Kidney glomerular epithelial cell (primary cell): ENCODE data around the gene C11orf42.

ENCODE experiments used
- DNase-seq: peaks from one replicate; lab custom pipeline; 2025; lab: John Stamatoyannopoulos, UW

C11orf42 gene

GRCh38 chr11:6205366-6205765 is at the start of gene C11orf42:
C11orf42 (plus strand) TSS chr11:6205557; CDS start chr11:6205616, 59 bp downstream.
- DNase-seq: no peak

- DNase-seq: no peak
Measured at GRCh38 chr11:6156628-6157359, 48.6 kb upstream of the C11orf42 start.

DNA sequence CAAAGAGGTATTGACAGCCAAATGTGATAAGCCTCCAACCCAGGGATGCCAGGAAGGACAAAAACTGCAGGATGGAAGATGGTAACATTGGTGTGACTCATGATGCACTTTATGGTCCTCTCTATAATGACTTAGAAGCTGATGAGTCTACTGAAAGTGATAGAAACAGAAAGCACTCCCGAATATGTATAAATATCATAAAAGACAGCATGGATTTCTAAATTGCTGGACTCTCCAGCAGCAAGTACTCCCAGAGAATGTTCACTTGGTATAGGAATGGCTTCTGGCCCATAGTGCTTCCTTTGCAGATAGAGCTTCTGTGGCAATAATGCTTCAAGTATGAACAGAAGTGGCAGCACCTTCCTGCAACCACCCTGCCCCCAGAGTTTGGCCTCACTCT is 35.1 kb upstream of the C11orf42 start, which contains the start of gene OR52B2:
TSS of gene OR52B2 (minus strand) at position 101 of the 400 bp plus-strand sequence. CDS start at position 101, 0 bp downstream.
- DNase-seq: no peak

DNA sequence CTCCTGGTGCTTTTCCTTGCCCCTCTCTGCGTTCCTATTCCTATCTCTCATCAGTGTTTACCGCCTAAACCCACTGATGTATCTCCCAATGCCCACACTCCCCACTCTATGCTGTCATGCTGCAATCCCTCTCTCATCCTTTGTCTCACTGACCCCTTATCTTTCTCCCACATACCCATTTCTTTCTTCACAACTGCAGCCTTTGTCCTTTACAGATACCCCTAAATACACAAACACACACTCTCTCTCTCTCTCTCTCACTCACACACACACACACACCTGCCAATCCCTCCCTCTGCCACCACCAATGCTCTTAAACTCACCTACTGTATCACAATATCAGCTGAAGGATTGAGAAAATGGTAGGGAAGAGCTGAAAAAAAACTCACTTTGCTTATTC is 29.9 kb upstream of the C11orf42 start:
- no peak for DNase-seq

DNA sequence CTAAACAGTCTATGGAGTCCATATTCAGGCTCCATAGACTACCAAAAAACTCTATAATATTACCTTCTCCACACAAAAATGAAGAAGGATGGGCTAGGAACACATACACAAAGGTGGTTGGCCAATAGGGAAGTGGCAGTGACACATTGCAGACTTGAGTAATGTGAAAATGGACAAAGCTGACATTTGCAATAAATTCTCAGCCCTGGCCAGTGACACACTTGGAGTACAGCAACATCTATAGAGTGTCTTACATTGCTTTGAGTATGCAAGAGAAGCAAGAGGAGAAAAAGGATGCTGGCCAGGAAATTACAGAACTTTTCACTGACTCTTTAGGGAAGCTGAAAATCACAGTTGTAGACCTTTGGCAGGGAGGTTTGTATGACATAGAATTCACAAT is 13.6 kb upstream of the C11orf42 start:
- no peak for DNase-seq

DNA sequence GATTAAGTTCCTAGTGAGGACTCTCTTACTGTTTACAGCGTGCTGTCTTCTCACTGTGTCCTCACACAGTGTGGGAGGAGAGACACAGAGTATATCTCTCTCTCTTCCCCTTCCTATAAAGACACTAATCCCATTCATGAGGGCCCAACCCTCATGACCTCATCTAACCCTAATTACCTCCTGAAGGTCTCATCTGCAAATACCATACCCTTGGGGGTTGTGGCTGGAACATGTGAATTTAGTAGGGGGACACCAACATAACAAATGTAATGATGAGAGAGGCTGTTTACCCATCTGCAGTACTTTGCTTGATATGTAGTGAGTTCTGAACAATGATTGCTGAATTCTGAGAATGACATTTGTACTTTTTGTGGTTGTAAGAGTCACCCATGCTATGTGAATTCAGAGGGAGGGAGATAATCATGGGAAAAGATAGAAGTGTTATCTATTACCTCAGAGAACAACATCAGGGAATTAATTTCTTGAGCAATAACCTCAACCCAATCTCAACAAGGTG is 11.2 kb upstream of the C11orf42 start:
- DNase-seq: no peak

DNA sequence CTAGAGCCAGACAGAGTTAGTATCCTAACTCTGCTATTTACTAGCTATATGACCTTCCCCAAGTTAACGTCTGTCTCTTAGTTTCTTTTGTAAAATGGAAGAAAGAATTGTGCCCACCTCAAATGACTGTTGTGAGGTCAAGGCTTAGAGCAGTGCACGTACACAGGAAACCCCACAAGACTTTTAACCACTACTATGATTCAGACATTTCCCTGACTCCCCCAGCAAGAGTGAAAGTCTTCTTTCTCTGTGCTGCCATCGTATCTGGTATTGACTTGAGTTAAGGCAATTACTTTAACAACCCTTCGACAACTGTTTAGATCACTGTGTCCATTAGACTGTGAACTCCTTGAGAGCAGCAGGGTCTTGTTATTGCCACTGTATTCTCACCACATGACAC is 9.0 kb upstream of the C11orf42 start:
- DNase-seq: no peak

- no peak for DNase-seq
Measured at GRCh38 chr11:6197466-6198200, 7.7 kb upstream of the C11orf42 start.

- no peak for DNase-seq
Measured at GRCh38 chr11:6199174-6199810, 6.1 kb upstream of the C11orf42 start, which contains the start of gene OR52W1. OR52W1 (plus strand) TSS chr11:6199224; CDS start chr11:6199224, 0 bp downstream.

DNA sequence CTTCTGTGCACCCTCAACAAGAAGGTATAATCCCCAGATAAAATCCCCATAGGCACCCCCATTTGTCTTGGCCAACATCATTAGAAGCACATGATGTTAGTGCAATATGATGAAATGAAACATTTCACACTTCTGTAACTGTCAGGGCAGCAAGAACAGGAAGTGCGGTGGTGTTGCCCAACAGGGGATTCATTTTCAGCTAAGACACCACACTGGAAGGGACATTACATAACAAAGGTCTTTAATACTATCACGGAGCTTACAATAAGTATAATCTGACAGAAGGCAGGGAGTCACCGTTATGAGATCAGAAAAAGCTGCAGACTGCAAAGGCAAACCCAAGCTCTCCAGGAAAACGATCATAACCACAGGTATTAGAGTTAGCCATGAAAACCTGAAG is 4.4 kb upstream of the C11orf42 start:
- DNase-seq: no peak

DNA sequence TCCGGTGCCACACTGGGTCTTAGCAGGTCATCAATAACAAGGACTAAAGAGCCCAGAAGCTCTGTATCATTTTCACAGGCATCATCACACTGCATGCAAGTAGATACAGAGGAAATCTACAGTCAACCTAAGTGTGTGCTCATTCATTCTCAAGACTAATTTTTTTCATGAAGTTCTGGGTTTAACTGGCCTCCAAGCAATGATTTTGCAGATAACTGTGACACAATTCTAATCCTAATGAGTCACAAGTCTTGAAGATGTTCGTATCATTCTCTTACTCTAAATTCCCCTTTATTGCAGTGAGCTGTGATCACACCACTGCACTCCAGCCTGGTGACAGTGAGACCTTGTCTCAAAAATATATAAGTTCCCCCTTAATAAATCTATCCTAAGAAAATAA is 3.9 kb upstream of the C11orf42 start:
- no peak for DNase-seq

GRCh38 chr11:6202041-6202440 is 3.3 kb upstream of the C11orf42 start:
- no peak for DNase-seq

GRCh38 chr11:6203327-6203726 is 2.0 kb upstream of the C11orf42 start:
- no peak for DNase-seq

GRCh38 chr11:6204706-6205105 is 651 bp upstream of the C11orf42 start:
- DNase-seq: no peak

- no peak for DNase-seq
Measured at GRCh38 chr11:6206456-6207180, 1.3 kb downstream of the C11orf42 start.

- DNase-seq: no peak
Measured at GRCh38 chr11:6209801-6210200, 4.4 kb downstream of the C11orf42 start.

- DNase-seq: no peak
Measured at GRCh38 chr11:6210274-6210955, 5.1 kb downstream of the C11orf42 start.

- no peak for DNase-seq
Measured at GRCh38 chr11:6214530-6214929, 9.2 kb downstream of the C11orf42 start.

DNA sequence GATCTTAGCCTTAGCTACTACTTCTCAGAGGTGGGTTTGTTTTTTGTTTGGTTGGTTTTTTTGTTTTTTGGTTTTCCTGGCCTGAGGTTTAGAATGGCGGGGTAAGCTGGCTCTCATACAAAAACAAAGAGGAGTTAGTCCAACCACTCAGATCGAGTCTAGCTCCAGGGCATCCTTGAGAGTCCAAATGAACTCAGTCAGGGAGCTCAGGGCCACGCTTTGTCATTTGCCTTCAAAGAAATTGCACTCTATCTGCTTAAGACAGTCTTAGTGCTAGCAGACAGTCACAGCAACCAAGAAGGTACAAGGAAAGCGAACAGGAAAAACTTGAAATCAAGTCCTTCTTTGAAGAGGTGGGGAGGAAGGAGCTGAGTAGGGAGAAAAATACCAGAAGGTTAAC is 11.1 kb downstream of the C11orf42 start:
- DNase-seq: no peak

- DNase-seq: no peak
Measured at GRCh38 chr11:6217722-6218121, 12.4 kb downstream of the C11orf42 start.

DNA sequence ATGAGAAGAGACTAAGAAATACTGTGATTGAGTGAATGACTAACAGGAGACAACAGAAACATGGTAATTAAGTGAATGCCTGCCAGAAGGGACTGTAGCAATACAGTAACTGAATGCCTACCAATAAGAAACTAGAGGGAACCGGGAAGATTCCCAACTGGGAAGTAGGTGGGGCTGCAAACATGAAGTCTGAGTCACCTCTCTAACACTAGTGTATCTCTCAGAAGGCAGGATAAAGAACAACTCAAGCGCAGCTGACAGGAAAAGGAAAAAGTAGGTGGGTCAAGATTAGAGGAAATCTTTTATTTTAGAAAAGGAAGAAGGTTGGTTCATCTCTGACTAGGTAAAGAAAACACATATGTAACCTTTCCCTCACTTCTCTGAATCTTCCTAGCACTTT is 14.0 kb downstream of the C11orf42 start:
- peak; percentile 88 for DNase-seq
